CD4-positive, alpha-beta T cell treated with Interleukin-12 subunit alpha and Interleukin-12 subunit beta, for 1 hour (primary cell): ENCODE measurements around the gene FXYD3.
"Not testable (repeated sequence)": the region's sequence is repeated elsewhere in the genome, so short reads cannot be mapped to it uniquely, and the experiment has no call there.

ENCODE experiments used
- DNase-seq: peaks from one replicate; pipeline ENCODE4 v3.0.0-alpha.2; 2020

The FXYD3 gene

DNA sequence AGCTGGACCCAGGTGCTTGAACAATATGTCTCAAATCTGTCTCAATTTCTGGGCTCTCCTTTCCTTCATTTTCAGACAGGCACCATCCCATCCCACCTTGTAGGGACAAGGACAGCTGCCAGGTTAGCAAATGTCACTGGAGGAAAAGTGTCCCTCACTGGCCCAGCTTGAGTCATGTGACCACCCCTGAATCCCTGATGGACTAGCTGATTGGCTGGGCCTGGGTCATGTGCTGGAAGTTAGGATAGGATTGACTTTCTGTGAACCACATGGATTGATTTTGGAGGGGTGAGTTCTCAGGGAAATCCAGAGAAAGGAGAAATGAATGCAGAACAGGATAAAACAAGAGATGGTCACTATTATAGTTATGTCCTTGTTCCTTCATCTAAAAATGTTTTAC, 28.2 kb upstream of the FXYD3 start:
- no peak for DNase-seq

DNA sequence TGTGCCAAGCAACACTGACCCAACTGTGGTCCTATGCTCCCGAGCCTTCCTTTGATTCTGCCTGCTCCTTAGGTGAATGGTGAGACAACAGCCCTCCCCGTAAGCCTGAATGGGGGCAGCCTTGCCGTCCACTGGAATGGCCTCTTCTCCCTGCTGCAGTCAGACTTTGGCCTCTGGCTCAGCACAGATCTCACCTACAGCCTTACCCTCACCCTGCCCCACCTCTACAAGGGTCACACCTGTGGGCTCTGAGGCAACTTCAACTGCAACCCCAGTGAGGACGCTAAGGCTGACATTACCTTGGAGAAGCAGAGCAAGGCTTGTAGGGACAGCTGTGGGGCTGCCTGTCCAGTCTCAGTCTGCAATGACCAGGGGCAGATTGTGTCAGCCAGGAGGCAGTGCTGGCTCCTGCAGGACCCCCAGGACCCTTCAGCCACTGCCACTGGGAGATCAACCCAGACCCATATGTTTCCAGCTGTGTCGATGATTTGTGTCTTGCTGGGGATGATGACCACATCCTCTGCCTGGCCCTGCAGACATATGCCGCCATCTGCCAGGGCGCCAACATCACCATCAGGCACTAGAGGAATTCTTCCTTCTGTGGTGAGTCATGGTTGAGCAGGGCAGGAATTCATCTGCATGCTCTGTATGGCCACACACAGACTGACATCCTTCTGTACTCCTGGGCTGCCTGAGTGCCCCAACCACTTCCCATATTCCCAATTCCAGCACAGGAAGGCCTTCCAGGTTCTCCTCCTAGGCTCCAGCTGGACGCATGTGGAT, 27.3 kb upstream of the FXYD3 start:
- no peak for DNase-seq

DNA sequence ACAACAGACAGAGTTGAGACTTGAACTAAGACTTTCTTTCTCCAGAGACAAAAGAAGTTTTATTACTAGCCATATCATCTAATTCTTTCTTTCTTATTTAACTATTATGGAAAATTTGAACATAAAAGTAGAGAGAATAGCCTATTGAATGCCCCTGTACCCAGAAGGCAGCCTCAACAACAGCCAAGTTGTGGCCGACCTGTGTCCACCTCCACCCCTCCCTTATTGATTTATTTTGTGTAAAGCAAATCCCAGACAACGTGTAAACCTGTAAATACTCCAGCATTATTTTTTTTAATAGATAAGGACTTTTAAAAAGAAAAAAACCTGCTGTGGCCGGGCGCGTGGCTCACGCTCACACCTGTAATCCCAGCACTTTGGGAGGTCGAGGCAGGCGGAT, 26.1 kb upstream of the FXYD3 start:
- DNase-seq: no peak

DNA sequence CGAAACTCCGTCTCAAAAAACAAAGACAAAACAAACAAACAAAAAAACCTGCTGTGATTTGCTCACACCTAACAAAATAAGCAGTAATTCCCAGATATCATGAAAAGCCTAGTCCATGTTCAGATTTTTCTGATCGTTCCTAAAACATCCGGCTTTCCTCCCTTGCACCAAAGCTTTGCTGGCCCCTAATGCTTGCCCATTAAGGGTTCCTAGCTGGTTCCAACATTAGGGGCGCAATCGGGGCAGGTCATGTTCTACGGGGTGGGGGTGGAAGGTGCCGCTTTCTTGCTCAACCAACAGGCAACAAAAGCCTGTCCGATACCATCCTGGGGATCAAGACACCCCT, 25.5 kb upstream of the FXYD3 start:
- DNase-seq: no peak

DNA sequence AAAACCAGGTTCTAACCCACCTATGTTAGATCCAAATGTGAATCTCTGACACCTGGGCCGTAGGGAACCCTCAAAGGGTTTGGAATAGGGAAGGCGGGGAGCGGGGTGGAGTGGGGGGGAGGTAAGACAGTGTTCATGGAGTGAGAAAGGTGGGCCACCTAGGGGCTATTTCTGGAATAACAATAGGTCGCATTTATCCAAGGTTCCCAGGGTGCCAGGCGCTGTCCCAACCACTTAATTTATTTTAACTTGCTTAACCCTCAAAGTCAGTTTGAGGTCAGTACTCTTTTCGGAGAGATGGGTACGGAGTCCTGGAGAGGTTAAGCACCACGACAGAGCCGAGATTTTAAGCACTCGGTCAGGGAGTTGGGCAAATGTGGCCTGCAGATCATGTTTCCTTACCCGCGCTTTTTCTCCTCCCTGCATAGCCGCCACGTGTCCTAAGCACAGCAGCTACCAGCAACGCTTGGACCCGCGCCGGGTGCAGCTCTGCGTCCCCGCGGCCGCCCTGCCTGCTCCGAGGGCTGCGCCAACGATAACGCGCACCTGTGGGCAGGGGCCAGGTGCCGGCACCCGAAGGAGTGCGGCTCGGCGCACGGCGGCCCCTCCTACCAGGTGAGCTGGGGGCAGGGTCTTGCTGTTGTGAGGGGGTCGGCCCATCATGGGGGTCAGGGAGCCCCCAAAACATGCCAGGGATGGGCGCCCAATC, 25.0 kb upstream of the FXYD3 start:
- DNase-seq: peak; percentile 55

DNA sequence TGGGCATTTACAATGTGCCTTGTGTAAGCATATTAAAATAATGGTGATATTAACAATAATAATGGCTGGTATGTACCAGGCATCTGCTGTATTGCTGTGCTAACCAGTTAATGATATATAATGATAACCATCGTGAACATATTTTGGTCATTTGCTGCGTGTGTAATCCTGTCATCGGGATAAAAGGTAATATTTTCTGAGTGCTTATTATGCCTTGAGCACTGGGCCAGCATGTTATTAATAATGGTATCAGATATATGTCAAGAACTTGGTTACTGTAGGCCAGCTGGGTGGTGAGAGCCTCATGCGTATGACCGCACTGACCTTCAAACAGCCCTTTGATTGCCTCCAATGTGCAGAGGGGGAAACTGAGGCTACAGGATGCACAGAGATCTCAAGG, 22.2 kb upstream of the FXYD3 start:
- no peak for DNase-seq

DNA sequence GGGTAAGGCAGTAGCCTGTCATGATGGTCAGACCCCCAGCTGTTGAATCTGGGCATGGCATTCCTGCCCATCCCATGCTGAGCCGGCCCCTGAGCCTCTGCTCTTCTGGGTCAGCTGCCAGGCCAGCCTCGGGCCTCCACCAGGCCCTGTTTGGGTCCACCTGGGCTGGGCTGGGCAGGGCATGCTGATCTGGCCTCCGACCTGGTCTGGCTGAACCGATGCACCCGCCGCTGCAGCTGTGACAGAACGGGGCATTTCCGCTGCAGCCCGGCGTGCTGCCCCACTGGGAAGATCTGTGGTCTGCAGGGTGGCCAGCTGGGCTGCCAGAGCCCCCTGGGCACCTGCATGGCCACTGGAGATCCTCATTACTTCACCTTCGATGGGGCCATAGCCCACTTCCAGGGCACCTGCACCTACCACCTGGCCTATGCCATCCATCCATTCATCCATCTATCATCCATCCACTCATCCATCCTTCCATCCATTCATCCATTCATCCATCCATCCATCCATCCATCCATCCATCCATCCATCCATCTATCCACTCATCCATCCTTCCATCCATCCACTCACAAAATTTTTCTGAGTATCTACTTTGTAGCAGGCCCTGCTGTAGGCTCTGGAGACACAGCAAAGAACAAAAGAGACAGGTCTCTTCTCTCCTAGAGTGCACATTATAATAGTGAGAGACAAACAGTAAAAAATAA, 21.5 kb upstream of the FXYD3 start:
- no peak for DNase-seq

DNA sequence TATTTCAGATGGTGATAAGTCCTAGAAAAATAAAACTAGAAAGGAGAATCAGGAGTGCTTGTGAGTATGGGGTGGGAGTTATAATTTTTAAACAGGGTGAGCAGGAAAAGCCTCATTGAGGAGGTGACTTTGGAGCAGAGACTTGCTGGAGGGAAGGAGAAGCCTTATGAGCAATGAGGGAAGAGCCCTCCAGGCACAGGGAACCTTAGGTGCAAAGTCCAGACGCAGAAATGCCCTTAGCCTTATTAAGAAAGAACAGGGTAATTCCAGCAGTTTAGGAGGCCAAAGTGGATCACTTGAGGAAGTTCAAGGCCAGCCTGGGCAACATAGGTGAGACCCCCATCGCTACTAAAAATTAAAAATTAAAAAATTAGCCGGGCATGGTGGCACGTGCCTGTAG, 21.0 kb upstream of the FXYD3 start:
- DNase-seq: no peak

DNA sequence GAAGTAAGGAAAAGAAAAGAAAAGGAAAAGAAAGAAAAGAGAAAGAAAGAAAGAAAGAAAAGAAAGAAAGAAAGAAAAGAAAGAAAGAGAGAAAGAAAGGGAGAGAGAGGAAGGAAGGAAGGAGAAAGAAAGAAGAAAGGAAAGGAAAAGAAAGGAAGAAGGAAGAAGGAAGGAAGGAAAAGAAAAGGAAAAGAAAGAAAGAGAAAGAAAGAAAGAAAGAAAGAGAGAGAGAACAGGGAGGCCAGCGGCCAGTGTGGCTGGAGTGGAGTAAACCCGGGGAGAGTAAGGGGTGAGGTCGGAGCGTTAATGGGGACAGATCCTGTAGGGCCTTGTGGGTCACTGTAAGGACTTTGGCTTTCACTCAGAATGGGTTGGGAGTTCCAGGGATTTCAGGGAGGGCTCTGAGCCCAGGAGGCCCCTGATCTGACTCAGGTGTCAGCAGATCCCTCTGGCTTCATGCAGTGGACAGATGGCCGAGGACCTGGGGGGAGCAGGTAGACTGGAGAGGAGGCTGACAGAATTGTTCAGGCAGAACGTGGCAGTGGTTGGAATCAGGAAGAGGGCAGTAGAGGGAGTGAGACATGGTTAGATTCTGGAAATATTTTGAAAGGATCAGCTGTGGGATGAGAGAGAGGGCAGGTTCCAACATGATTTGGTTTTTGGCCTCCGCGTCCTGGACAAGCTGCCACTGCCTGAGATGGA, 19.8 kb upstream of the FXYD3 start:
- no peak for DNase-seq

DNA sequence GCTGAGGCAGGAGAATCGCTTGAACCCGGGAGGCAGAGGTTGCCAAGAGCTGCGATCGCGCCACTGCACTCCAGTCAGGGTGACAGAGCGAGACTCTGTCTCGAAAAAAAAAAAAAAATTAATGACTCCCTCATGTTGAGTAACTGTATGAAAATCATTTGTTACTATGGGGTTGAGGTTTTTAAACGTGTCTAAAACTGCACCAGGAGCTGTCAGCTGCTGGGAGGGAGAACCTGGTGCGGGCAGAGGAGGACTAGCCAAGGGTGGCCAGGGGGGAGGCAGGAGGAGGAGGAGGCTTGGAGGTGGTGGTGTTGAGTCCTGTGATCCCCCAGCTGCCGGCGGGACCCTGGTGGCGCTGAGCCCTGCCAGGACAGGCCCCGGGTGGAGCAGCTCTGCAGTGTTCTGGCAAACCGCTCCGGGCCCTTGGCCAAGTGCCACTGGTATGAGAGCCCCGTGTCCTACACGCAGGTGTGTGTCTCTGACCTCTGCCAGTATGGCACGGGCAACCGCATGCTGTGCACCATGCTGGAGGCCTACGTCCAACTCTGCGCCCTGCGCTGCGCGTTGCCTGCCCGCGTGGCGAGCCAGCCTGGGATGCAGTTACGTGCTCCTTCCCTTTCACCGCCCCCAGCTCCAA, 17.1 kb upstream of the FXYD3 start:
- DNase-seq: no peak

DNA sequence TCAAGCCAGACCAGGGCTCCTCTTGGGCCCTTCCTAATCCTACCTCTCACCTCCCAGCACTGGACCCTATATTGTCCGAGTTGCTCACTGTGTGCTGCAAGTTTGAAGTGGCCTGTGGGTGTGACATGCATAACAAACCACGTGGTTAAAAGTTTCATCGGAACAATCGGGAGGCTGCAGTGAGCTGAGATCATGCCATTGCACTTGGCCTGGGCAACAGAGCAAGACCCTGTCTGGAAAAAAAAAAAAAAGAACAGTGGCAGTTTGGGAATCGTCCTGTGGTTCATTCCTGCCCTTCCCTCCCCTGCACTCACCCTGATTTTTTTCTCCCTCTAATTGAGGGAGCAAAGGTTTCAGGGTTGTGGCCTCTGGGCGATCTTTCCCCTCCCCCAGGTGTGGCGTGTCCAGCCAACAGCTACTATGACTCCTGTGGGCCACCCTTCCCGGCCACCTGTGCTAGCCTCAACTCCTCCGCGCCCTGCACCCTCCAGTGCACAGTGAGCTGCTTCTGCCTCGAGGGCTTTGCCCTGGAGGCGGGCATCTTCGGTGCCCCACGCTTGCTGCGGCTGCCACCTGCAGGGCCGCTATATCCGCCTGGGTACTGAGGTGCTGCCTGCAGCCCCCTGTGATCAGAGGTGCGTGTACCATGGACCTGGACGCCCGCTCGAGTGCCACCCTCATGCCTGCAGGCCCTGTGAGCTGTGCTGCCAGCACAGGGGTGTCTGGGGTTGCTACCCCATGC, 16.3 kb upstream of the FXYD3 start:
- no peak for DNase-seq

DNA sequence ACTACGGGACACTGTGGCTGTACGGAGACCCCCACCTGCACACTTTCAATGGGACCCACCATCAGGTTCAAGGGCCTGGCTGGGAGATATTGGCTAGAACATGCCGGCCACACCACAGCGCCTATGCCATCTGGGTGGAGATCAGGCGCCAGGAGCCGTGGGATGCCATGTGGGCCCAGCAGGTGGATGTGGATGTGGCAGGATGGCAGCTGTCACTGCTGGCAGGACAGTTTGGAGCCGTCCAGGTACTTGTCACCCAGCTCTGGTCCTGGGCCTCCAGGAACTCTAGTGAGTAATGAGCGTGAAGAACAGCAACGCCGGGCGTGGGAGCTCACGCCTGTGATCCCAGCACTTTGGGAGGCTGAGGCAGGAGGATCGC, 15.7 kb upstream of the FXYD3 start:
- no peak for DNase-seq

DNA sequence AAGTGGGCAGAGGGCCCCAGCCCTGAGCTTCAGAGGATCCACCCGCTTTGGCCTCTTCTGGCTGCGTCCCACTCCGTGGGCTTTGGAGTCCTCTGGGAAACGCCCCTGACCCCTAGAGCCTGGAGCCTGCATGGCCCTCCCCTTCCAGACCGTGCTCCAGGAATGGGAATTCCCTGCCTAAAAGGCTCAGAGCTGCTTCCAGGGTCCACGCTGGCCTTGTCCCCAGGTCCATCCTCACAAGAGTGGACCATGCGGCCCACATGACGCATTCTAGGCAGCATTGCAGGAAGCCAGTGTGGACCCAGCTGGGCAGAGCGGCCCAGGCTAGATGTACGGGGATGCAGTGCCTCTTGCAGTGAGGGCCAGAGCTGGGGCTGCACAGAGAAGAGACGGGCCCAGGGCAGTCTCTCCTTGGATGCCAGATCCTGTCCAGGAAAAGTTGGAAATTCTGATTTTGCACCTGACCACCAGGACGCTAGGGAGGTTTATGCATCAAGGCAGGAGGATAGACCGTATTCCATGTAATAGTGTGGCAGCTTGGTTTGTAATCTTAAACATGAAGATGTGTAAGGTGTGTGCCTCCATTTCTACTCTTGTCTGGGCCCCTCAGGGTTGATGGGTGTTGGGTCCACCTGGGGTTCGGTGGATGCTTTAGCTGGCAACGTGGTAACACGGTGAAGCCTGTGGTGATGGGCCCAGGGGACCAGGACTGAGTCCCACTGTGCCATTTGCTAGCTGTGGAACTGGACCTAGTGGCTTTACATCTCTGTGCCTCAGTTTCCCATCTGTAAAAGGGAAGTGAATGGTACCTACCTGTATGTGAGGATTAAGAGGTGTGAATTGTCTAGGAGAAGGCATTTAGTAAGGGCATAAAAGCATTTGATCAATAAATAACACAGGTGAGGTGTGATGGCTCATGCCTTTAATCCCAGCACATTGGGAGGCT, 14.8 kb upstream of the FXYD3 start:
- no peak for DNase-seq

DNA sequence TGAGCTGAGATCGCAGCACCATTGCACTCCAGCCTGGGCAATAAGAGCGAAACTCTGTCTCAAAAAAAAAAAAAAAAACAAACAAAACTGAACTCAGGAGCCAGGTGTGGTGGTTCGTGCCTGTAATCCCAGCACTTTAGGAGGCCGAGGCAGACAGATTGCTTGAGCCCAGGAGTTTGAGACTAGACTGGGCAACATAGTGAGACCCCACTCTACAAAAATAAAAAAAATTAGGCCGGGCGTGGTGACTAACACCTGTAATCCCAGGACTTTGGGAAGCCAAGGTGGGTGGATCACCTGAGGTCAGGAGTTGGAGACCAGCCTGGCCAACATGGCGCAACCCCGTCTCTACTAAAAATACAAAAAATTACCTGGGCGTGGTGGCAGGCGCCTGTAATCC, 13.7 kb upstream of the FXYD3 start:
- DNase-seq: not testable (repeated sequence)

DNA sequence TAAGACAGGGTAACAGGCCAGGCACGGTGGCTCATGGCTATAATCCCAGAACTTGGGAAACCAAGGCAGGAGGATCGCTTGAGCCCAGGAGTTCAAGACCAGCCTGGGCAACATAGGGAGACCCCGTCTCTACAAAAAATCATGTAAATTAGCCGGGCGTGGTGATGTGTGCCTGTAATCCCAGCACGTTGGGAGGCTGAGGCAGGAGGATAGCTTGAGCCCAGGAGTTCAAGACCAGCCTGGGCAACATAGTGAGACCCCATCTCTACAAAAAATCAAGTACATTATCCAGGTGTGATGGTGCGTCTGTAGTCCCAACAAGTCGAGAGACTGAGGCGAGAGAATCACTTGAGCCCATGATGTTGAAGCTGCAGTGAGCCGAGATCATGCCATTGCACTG, 12.0 kb upstream of the FXYD3 start:
- not testable (repeated sequence) for DNase-seq

DNA sequence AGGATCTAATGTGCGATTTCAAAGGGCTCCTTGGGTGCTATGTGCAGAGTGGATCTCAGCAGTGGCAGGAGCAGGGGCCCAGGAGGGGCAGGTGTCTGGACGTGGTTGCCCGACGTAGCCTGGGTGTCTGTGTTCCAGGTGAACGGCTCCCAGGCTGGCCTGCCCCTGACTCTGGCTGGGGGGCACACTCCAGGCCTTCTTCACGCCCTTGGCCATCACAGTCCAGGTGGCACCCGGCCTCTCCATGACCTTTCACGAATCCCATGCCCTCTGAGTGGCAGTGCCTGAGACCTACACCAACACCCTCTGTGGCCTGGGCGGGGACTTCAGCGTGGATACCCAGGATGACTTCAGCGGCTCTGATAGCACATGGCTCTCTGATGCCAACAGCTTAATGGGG, 11.3 kb upstream of the FXYD3 start:
- DNase-seq: no peak

DNA sequence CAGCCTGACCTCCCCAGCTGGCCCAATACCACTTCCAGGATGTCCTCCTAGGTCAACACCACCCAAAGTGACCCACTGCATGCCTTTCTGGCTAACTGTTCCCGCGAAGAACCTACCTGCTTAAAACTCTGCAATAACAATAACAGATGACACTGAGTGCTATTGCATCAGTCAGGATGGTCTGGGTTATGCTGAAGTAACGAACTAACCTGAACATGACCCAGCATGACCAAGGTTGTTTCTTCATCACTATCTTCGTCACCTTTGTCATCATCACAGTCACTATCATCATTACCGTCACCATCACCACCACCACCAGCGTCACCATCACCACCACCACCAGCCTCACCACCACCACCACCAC, 10.6 kb upstream of the FXYD3 start:
- DNase-seq: no peak

DNA sequence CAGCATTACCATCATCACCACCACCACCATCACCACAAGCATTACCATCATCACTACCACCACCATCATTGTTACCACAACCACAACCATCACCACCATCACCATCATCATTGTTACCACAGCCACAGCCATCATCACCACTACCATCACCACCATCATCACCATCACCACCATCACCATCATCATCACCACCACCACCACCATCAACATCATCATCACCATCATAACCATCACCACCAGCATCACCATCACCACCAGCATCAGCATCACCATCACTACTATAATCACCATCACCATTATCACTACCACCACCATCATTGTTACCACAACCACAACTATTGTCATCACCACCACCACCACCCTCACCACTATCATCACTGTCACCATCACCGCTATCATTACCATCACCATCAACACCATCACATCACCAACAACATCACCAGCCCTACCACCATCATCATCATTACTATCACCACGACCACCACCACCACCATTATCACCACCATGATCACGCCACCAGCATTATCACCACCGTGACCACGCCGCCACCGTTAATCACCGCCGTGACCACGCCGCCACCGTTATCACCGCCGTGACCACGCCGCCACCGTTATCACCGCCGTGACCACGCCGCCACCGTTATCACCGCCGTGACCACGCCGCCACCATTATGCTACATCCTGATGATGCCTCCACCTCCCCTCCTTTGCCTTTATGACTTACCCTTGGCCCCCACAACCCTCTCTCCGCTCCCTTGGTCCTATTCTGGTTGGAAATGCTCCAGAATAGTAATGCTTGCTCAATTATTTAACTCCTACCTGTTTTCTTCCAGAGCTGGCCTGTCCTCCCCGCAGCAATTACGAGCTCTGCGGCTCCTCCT, 10.0 kb upstream of the FXYD3 start:
- no peak for DNase-seq

DNA sequence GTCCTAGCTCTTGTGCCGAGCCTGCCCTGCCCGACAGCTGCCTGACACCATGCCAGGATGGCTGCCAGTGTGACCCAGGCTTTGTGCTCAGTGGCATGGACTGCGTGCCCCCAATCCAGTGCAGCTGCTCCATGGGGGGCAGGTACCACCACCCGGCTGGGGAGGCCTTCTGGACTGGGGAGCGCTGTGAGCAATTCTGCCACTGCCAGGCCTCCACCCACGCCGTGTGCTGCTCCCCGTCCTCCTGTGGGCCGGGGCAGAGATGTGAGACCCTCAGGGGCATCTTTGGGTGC, 9.4 kb upstream of the FXYD3 start:
- no peak for DNase-seq

DNA sequence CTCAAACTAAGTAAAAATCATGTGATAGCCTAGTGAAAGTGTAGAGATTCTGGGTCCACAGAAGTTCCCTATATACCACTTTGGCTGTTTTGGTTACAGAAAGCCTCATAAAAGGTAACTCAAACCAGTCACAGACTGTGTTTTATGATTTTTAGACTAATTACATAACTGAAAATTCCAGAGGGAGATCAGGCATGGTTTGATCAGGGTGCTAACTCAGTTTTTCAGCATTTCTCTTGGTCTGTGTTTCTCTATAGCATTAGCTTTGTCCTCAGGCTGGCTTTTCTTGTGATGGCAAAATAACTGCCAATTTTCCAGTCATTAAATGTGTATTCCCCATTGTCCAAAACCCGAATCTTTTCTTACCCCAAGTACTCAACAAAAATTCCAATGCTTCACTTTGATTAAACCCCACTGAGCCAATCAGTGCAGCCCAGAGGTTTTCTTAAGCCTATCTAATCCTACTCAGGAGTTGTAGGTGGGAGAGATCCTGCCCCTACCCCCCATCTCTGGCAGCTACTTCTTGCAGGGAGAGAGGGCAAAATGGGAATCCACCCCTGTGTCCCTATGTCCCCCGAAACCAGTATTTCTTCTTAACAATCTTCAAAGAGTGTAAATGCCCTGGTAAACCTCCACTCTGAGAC, 8.6 kb upstream of the FXYD3 start:
- no peak for DNase-seq
